SK-N-SH treated with all-trans-retinoic acid at 6 μM for 48 hours (cell line): Measurements from ENCODE around the gene DLG3.

Experiments
- CREB5 ChIP-seq: fragments of 250-450 bp; sonication (Bioruptor Pico); IDR thresholded peaks from 2 replicates; pipeline ENCODE4 v1.5.1; 2020; ENCODE audit warnings: low read depth, mild to moderate bottlenecking, moderate library complexity
- ESRRG ChIP-seq: fragments of 250-450 bp; sonication (Bioruptor Pico); IDR thresholded peaks from 2 replicates; pipeline ENCODE4 v1.6.1; 2021; ENCODE audit warnings: mild to moderate bottlenecking
- OSR1 ChIP-seq: fragments of 250-450 bp; sonication (Bioruptor Pico); IDR thresholded peaks from 2 replicates; pipeline ENCODE4 v1.8.0; 2022; ENCODE audit warnings: moderate library complexity, mild to moderate bottlenecking, inconsistent platforms
- PATZ1 ChIP-seq: fragments of 250-450 bp; sonication (Bioruptor Pico); IDR thresholded peaks from 2 replicates; pipeline ENCODE4 v1.8.0; 2020; ENCODE audit warnings: mild to moderate bottlenecking, moderate library complexity, borderline replicate concordance
- SNAI2 ChIP-seq: fragments of 250-450 bp; sonication (Bioruptor Pico); IDR thresholded peaks from 2 replicates; pipeline ENCODE4 v1.5.0; 2020; ENCODE audit warnings: mild to moderate bottlenecking, moderate library complexity
- ZNF70 ChIP-seq: fragments of 450-650 bp; formaldehyde crosslinking; IDR thresholded peaks from 2 replicates; pipeline ENCODE4 v1.5.0; 2020; ENCODE audit warnings: mild to moderate bottlenecking, moderate library complexity

GRCh38 chrX:70479922-70480659 is 35.5 kb downstream of the DLG3 start:
- TF ChIP-seq ZNF70 (CRISPR knock-in tag) (no peak), OSR1 (no peak), ESRRG (CRISPR knock-in tag) (no peak), SNAI2 (CRISPR knock-in tag) (no peak), CREB5 (CRISPR knock-in tag) (no peak), PATZ1 (CRISPR knock-in tag) (no peak)
